ENCODE data around the gene DLST.

GRCh38 chr14:74890262-74890661 lies 8.5 kb downstream of the DLST start:
- TF ChIP-seq RFX5 (IDR thresholded peaks at IDR 0.05; ENCODE audit: low read depth, low read length) = no peak
- no peak for TF ChIP-seq CHD1 (IDR thresholded peaks at IDR 0.05; ENCODE audit: low read depth, low read length)
- TF ChIP-seq CTCF (conservative IDR thresholded peaks at IDR 0.05; ENCODE audit: low read depth, low read length) = no peak
- TF ChIP-seq POLR2A (IDR thresholded peaks at IDR 0.05; ENCODE audit: low read depth, low read length) = no peak
- no peak for TF ChIP-seq RAD21 (IDR thresholded peaks at IDR 0.05; ENCODE audit: low read length)
- TF ChIP-seq BHLHE40 (IDR thresholded peaks at IDR 0.05; ENCODE audit: low read depth, low read length) = no peak
- no peak for TF ChIP-seq ELK1 (IDR thresholded peaks at IDR 0.05; ENCODE audit: borderline replicate concordance, low read depth, low read length)
- TF ChIP-seq USF2 (IDR thresholded peaks at IDR 0.05; ENCODE audit: low read depth, low read length) = no peak
- TF ChIP-seq CEBPB (IDR thresholded peaks at IDR 0.05; ENCODE audit: low read depth, low read length) = no peak
- TF ChIP-seq MAFK (IDR thresholded peaks at IDR 0.05; ENCODE audit: low read depth, low read length) = no peak
- no peak for TF ChIP-seq NFE2L2 (IDR thresholded peaks at IDR 0.05; ENCODE audit: low read depth, low read length)
- TF ChIP-seq MXI1 (IDR thresholded peaks at IDR 0.05; ENCODE audit: borderline replicate concordance, low read depth, low read length) = no peak
- TF ChIP-seq FOS (IDR thresholded peaks at IDR 0.05; ENCODE audit: low read depth, low read length) = no peak

All from IMR-90 (cell line).